Tibial nerve (tissue), 3 donors: ENCODE measurements around the gene RAX2.
"Not testable (repeated sequence)": the region's sequence is repeated elsewhere in the genome, so short reads cannot be mapped to it uniquely, and the experiment has no call there.

ENCODE experiments used
- CTCF ChIP-seq, 5 experiments: fragments of 200-600 bp in 3 of 5; fragments of 450-650 bp in 2 of 5; sonication (generic) in 3 of 5; IDR thresholded peaks; one replicate each; pipeline ENCODE4 v1.5.1; 2016 to 2019; ENCODE audit warnings: antibody characterized with exemption in 5 of 5, mild to moderate bottlenecking in 3 of 5, moderate library complexity in 2 of 5
- POLR2A ChIP-seq, 2 donors: fragments of 450-650 bp; IDR thresholded peaks; one replicate each; pipeline ENCODE4 v1.6.1; 2017; ENCODE audit warnings: antibody characterized with exemption in 2 of 2, mild to moderate bottlenecking in 2 of 2, moderate library complexity in 2 of 2

DNA sequence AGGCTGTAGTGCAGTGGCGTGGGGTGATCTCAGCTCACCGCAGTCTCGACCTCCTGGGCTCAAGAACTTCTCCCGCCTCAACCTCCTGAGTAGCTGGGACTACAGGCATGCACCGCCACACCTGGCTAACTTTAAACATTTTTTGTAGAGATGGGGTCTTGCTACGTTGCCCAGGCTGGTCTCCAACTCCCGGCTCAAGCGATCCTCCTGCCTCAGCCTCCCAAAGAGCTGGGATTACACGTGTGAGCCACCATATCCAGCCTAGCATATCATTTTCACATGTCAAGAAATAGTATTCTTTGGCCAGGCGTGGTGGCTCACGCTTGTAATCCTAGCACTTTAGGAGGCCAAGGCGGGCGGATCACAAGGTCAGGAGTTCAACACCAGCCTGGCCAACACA lies 13.7 kb downstream of the RAX2 start:
- TF ChIP-seq CTCF, POLR2A (IDR thresholded peaks at IDR 0.05): not testable (repeated sequence)
